K562 (cell line): ENCODE results near the gene PTK6. TPM values are rescaled to one million over a fixed set of nuclear protein-coding genes. Genes with fewer than 3 reads are reported as not detected.

Experiments used
- ATAC-seq: fragments of 200-7000 bp; cut with Tn5 transposase; 3 replicates; pipeline ENCODE4 v1.9.1; 2020; ENCODE audit warnings: moderate library complexity
- BruUV-seq: library from RNA; stranded (reverse); fragments of 400-500 nt; replicated peaks from 2 replicates; lab custom pipeline; 2021; lab: Mats Ljungman, UMichigan
- CTCF ChIA-PET: fragments of 300-600 bp; formaldehyde crosslinking; extraction: SDS; loops from one replicate; lab custom pipeline; 2021; ENCODE audit warnings: low intra/inter-chr PET ratio; lab: Yijun Ruan, JAX
- POLR2A ChIA-PET: fragments of 300-600, 350-650 bp; sonication (Branson Sonifier 250); formaldehyde crosslinking; extraction: SDS; loops from one replicate; lab custom pipeline; 2021; ENCODE audit warnings: antibody characterized with exemption, inconsistent platforms; lab: Yijun Ruan, JAX
- DNase-seq, 4 experiments: peaks; one replicate each; pipeline versions ENCODE4 v3.0.0 to v3.0.0-alpha.2; 2011 to 2018; ENCODE audit warnings: low spot score in 3 of 4, mixed read lengths in 3 of 4; ENCODE audit errors: extremely low read depth in 1 of 4
- FAIRE-seq: peaks from 2 replicates; lab custom pipeline; 2011; peaks lifted over from hg19 to GRCh38; lab: Jason Lieb, UNC
- H2AFZ ChIP-seq: 2 replicates; pipeline ENCODE4 v1.6.0; 2011; ENCODE audit warnings: low read depth, low read length, control low read depth, inconsistent platforms
- H3K27ac ChIP-seq: fragments of 200-600 bp; 3 replicates; pipeline ENCODE4 v1.8.0; 2011; ENCODE audit warnings: low read depth, mild to moderate bottlenecking, control low read depth, inconsistent platforms, low read length, moderate library complexity, mixed read lengths; ENCODE audit errors: extremely low read depth
- H3K27me3 ChIP-seq, 2 experiments: fragments of 300-600 bp in 1 of 2; 2 replicates in 1 of 2; 3 replicates in 1 of 2; pipeline versions ENCODE4 v1.6.0 to v1.8.0; 2011; ENCODE audit warnings: inconsistent platforms in 2 of 2, low read length in 2 of 2, mild to moderate bottlenecking in 1 of 2, mixed read lengths in 1 of 2, moderate library complexity in 1 of 2; ENCODE audit not compliant: control insufficient read depth in 2 of 2, insufficient read depth in 2 of 2
- H3K36me3 ChIP-seq: fragments of 300-600 bp; 3 replicates; pipeline ENCODE4 v1.8.0; 2011; ENCODE audit warnings: mild to moderate bottlenecking, low read length, inconsistent platforms; ENCODE audit not compliant: control insufficient read depth, insufficient read depth
- H3K4me1 ChIP-seq, 2 experiments: fragments of 200-600 bp in 1 of 2; replicated peaks in 1 of 2; 2 replicates in 1 of 2; 3 replicates in 1 of 2; pipeline versions ENCODE4 v1.5.1 to v1.8.0; 2011; ENCODE audit warnings: inconsistent platforms in 2 of 2, low read length in 2 of 2, mild to moderate bottlenecking in 1 of 2, mixed read lengths in 1 of 2, moderate library complexity in 1 of 2; ENCODE audit not compliant: control insufficient read depth in 2 of 2, insufficient read depth in 2 of 2
- H3K4me2 ChIP-seq: 2 replicates; pipeline ENCODE4 v1.6.1; 2011; ENCODE audit warnings: low read length, control low read depth, inconsistent platforms, mixed read lengths; ENCODE audit not compliant: insufficient read depth
- H3K4me3 ChIP-seq: fragments of 200-600 bp; sonication (generic), shearing (Covaris generic); 2 replicates; pipeline ENCODE4 v1.5.1; 2016; ENCODE audit warnings: control low read depth, inconsistent platforms
- H3K79me2 ChIP-seq: fragments of 200-600 bp; 3 replicates; pipeline ENCODE4 v1.8.0; 2011; ENCODE audit warnings: low read length, inconsistent platforms; ENCODE audit not compliant: control insufficient read depth, insufficient read depth
- H3K9ac ChIP-seq, 2 experiments: 2 replicates each; pipeline versions ENCODE4 v1.6.0 to v1.6.1; 2011; ENCODE audit warnings: low read depth in 2 of 2, low read length in 2 of 2, control low read depth in 1 of 2, inconsistent platforms in 1 of 2, mild to moderate bottlenecking in 1 of 2, mixed read lengths in 1 of 2; ENCODE audit not compliant: insufficient read depth in 1 of 2
- H3K9me1 ChIP-seq: one replicate; pipeline ENCODE4 v1.6.0; 2011; ENCODE audit warnings: inconsistent platforms, mild to moderate bottlenecking, low read length, moderate library complexity; ENCODE audit not compliant: control insufficient read depth, insufficient read depth
- H3K9me3 ChIP-seq: replicated peaks from 2 replicates; pipeline ENCODE4 v1.5.1; 2011; ENCODE audit warnings: low read depth, low read length, inconsistent platforms; ENCODE audit not compliant: control insufficient read depth, insufficient read depth
- H4K20me1 ChIP-seq: replicated peaks from 2 replicates; pipeline ENCODE4 v1.6.1; 2011; ENCODE audit warnings: low read length, inconsistent platforms, mixed read lengths; ENCODE audit not compliant: control insufficient read depth, insufficient read depth
- ASH1L ChIP-seq: fragments of 450-650 bp; IDR thresholded peaks from 2 replicates; pipeline ENCODE4 v1.6.1; 2018; ENCODE audit warnings: borderline replicate concordance, mild to moderate bottlenecking, low read depth; ENCODE audit not compliant: partially characterized antibody
- ATF2 ChIP-seq: sonication (generic); formaldehyde crosslinking; IDR thresholded peaks from 2 replicates; pipeline ENCODE4 v1.8.1; 2022; ENCODE audit warnings: missing genetic modification reagents
- FOXP4 ChIP-seq: sonication (generic); formaldehyde crosslinking; IDR thresholded peaks from 2 replicates; pipeline ENCODE4 v1.8.0; 2022; ENCODE audit warnings: mild to moderate bottlenecking, missing genetic modification reagents, borderline replicate concordance
- HCFC1 ChIP-seq: IDR thresholded peaks from 2 replicates; pipeline ENCODE4 v1.6.1; 2012; ENCODE audit warnings: low read depth, low read length, improper control_type of control experiment
- MAFG ChIP-seq: fragments of 450-650 bp; conservative IDR thresholded peaks from 2 replicates; pipeline ENCODE4 v1.6.1; 2016; ENCODE audit warnings: missing genetic modification characterization, missing compliant biosample characterization
- SAFB ChIP-seq: fragments of 200-400 bp; formaldehyde crosslinking; IDR thresholded peaks from 2 replicates; pipeline ENCODE4 v1.6.1; 2017; ENCODE audit warnings: low read depth, low read length, borderline replicate concordance
- TCF7 ChIP-seq: sonication (generic); IDR thresholded peaks from 2 replicates; pipeline ENCODE4 v1.6.1; 2016; ENCODE audit warnings: antibody characterized with exemption, borderline replicate concordance
- ZHX1 ChIP-seq: fragments of 150-350 bp; conservative IDR thresholded peaks from 2 replicates; pipeline ENCODE4 v1.6.1; 2014; ENCODE audit warnings: low read length
- ZKSCAN8 ChIP-seq: fragments of 200-800 bp; sonication (Bioruptor generic); IDR thresholded peaks from 2 replicates; pipeline ENCODE4 v1.6.1; 2016; ENCODE audit warnings: missing genetic modification characterization, missing compliant biosample characterization
- ZNF134 ChIP-seq: fragments of 250-450 bp; sonication (Bioruptor Pico); conservative IDR thresholded peaks from 2 replicates; pipeline ENCODE4 v1.4.0; 2020
- ZNF239 ChIP-seq: fragments of 250-450 bp; sonication (Bioruptor Pico); IDR thresholded peaks from 2 replicates; pipeline ENCODE4 v1.4.0; 2020; ENCODE audit warnings: mild to moderate bottlenecking
- ZNF282 ChIP-seq: sonication (generic); formaldehyde crosslinking; IDR thresholded peaks from 2 replicates; pipeline ENCODE4 v1.8.1; 2023; ENCODE audit warnings: missing genetic modification reagents
- WGBS: fragments of 100-300 bp; shearing (Covaris generic); methylation state at CpG from one replicate; pipeline ENCODE4 v1.1.6; 2016; ENCODE audit warnings: low coverage, mixed read lengths; ENCODE audit not compliant: insufficient coverage; ENCODE audit errors: missing lambda C conversion rate; 5-methylcytosine and 5-hydroxymethylcytosine counted together
- in situ Hi-C: fragments of 300-500 bp; cut with MboI; formaldehyde crosslinking; loops from 4 replicates; pipeline ENCODE4 v1.15.0; 2018; ENCODE audit warnings: inconsistent platforms, mixed read lengths
- intact Hi-C: fragments of 100-400 bp; cut with micrococcal nuclease; formaldehyde crosslinking; loops from 2 replicates; pipeline ENCODE4 v1.14.2; 2022
- polyA plus RNA-seq, 8 experiments: library from polyadenylated mRNA; depleted of rRNA in 4 of 8; stranded (reverse) in 5 of 8; unstranded in 3 of 8; fragments of >200 nt; fragmentation: Nextera tagmentation in 2 of 8; fragmentation: Illumina TruSeq in 1 of 8; extraction: Ambion mirVana in 2 of 8; extraction: Trizol in 1 of 8; gene quantifications; 2 replicates each; pipeline versions ENCODE4 v1.2.1 to v1.2.3, GENCODE V29; 2011 to 2014; ENCODE audit warnings: inconsistent platforms in 1 of 8, missing spikeins in 1 of 8
- total RNA-seq, 7 experiments: library from RNA; depleted of rRNA in 6 of 7; stranded (reverse); fragments of >200 nt in 6 of 7; fragmentation: Illumina TruSeq in 2 of 7; extraction: Trizol in 2 of 7; gene quantifications; 2 replicates each; pipeline versions ENCODE4 v1.2.1 to v1.2.3, GENCODE V29; 2011 to 2021; ENCODE audit warnings: low replicate concordance in 1 of 7
- TF ChIP-seq, protein P1 (sequence below): sonication (generic); formaldehyde crosslinking; IDR thresholded peaks from 2 replicates; pipeline ENCODE4 v1.8.0; 2022; ENCODE audit warnings: missing genetic modification reagents, mild to moderate bottlenecking, borderline replicate concordance

The PTK6 gene
- total and polyA plus RNA-seq, 9 of the 15 experiments (the other 6 are each of a cell fraction or from before 2014, with no cell fraction given): 0.07 TPM; not detected in 8

- no peak overlapping the region for H3K27ac ChIP-seq
- in situ Hi-C loops (no loop called here), intact Hi-C loops (loop anchor here (5.0 to 10.0 kb wide), 3 partner anchors 120 to 502 kb away; partner anchors contain the start of genes ARFRP1, C20orf204, RTEL1 and STMN3)
- peak overlapping the region in 1 of 2 experiments; percentile 43; a peak in 1 of 4 replicates for H3K9ac ChIP-seq
- no peaks in the 10 kb centered on the region for H3K9me3 ChIP-seq
- H3K79me2 ChIP-seq: no peaks in the 10 kb centered on the region
- CTCF ChIA-PET: no interaction called here
- FAIRE-seq: no peak
- H3K4me3 ChIP-seq: no peak overlapping the region
- no TSS peak for BruUV-seq
- H3K9me1 ChIP-seq: no peaks in the 10 kb centered on the region
- DNase-seq: peak in 1 of 4 experiments; percentile 31
- WGBS: 29% methylated on average over 38 of the region's 49 CpGs
- peaks cover 0 to 31% of the 10 kb centered on the region in 2 experiments; a peak in 3 of 5 replicates for H3K27me3 ChIP-seq
- no peak for ATAC-seq
- no peak overlapping the region for H3K4me2 ChIP-seq
- peaks cover 3% of the 10 kb centered on the region; the same call in 1 of the 2 replicates for H4K20me1 ChIP-seq
- peaks cover 6 to 80% of the 10 kb centered on the region in 2 experiments; a peak in 4 of 5 replicates for H3K4me1 ChIP-seq
- H3K36me3 ChIP-seq: no peaks in the 10 kb centered on the region
- H2AFZ ChIP-seq: no peak overlapping the region
- POLR2A ChIA-PET: interaction anchor here (0.5 to 2.2 kb wide), 4 partner anchors 11 to 546 kb away, joined by 3 to 27 read pairs (median 5); partner anchors contain the start of gene PPDPF
- TF ChIP-seq, protein P1, sequence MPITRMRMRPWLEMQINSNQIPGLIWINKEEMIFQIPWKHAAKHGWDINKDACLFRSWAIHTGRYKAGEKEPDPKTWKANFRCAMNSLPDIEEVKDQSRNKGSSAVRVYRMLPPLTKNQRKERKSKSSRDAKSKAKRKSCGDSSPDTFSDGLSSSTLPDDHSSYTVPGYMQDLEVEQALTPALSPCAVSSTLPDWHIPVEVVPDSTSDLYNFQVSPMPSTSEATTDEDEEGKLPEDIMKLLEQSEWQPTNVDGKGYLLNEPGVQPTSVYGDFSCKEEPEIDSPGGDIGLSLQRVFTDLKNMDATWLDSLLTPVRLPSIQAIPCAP (CRISPR knock-in tag): 0 out of 2 replicates have a peak, but pooled peaks have one; percentile 53
- TF ChIP-seq TCF7: no peak
- TF ChIP-seq MAFG: no peak
- no peak for TF ChIP-seq ZNF239
- no peak for TF ChIP-seq ASH1L
- TF ChIP-seq FOXP4: peak; percentile 93; the same call in 1 of the 2 replicates
- TF ChIP-seq ATF2 (CRISPR knock-in tag): 0 out of 2 replicates have a peak, but pooled peaks have one; percentile 12
- 0 out of 2 replicates have a peak, but pooled peaks have one; percentile 16 for TF ChIP-seq SAFB
- TF ChIP-seq ZNF134: no peak
- TF ChIP-seq HCFC1: no peak
- TF ChIP-seq ZHX1: no peak
- peak; percentile 45; the same call in 1 of the 2 replicates for TF ChIP-seq ZNF282 (CRISPR knock-in tag)
- TF ChIP-seq ZKSCAN8 (CRISPR knock-in tag): no peak
Observed at GRCh38 chr20:63534831-63535651, 2.1 kb downstream of the PTK6 start.
